HepG2 (cell line): ENCODE results near the gene ATP5F1E. TPM values are rescaled to one million over a fixed set of nuclear protein-coding genes. Genes with fewer than 3 reads are reported as not detected.
A peak's percentile ranks its signal among the peaks of the same experiment; 100 is the strongest.

Experiments
- AHDC1 ChIP-seq: sonication (generic); formaldehyde crosslinking; IDR thresholded peaks from 2 replicates; pipeline ENCODE4 v1.5.1; 2020; ENCODE audit warnings: mild to moderate bottlenecking, missing genetic modification reagents, borderline replicate concordance
- ARID4A ChIP-seq: sonication (generic); formaldehyde crosslinking; IDR thresholded peaks from 2 replicates; pipeline ENCODE4 v1.5.0; 2020; ENCODE audit warnings: mild to moderate bottlenecking, missing genetic modification reagents, borderline replicate concordance
- CTCF ChIP-seq: sonication (generic); formaldehyde crosslinking; IDR thresholded peaks from 2 replicates; pipeline ENCODE4 v1.5.0; 2020; ENCODE audit warnings: mild to moderate bottlenecking, missing genetic modification reagents, moderate library complexity
- GTF3A ChIP-seq: sonication (generic); formaldehyde crosslinking; conservative IDR thresholded peaks from 2 replicates; pipeline ENCODE4 v1.4.0; 2020; ENCODE audit warnings: mild to moderate bottlenecking, missing genetic modification reagents
- HNF4G ChIP-seq, 2 experiments: sonication (generic) in 1 of 2; formaldehyde crosslinking in 1 of 2; IDR thresholded peaks; 2 replicates each; pipeline versions ENCODE4 v1.4.0 to v1.6.1; 2011 to 2020; ENCODE audit warnings: borderline replicate concordance in 2 of 2, low read depth in 2 of 2, mild to moderate bottlenecking in 2 of 2, low read length in 1 of 2, missing genetic modification reagents in 1 of 2, moderate library complexity in 1 of 2
- HNRNPK ChIP-seq: fragments of 200-400 bp; formaldehyde crosslinking; IDR thresholded peaks from 2 replicates; pipeline ENCODE4 v1.6.1; 2018; ENCODE audit warnings: low read length, low read depth, moderate library complexity, mild to moderate bottlenecking; ENCODE audit not compliant: poor library complexity, severe bottlenecking
- MED1 ChIP-seq: sonication (generic); formaldehyde crosslinking; IDR thresholded peaks from 2 replicates; pipeline ENCODE4 v1.4.0; 2020; ENCODE audit warnings: missing genetic modification reagents
- PHB2 ChIP-seq: fragments of 450-650 bp; IDR thresholded peaks from 2 replicates; pipeline ENCODE4 v1.6.1; 2018; ENCODE audit not compliant: partially characterized antibody
- RNF2 ChIP-seq: fragments of 450-650 bp; conservative IDR thresholded peaks from 2 replicates; pipeline ENCODE4 v1.6.1; 2016; ENCODE audit warnings: low read depth
- SPEN ChIP-seq: sonication (generic); formaldehyde crosslinking; IDR thresholded peaks from 2 replicates; pipeline ENCODE4 v1.5.1; 2020; ENCODE audit warnings: low read depth, mild to moderate bottlenecking, missing genetic modification reagents
- TARDBP ChIP-seq: sonication (generic); formaldehyde crosslinking; IDR thresholded peaks from 2 replicates; pipeline ENCODE4 v1.8.0; 2022; ENCODE audit warnings: mild to moderate bottlenecking, missing genetic modification reagents
- ZBTB14 ChIP-seq: sonication (generic); formaldehyde crosslinking; IDR thresholded peaks from 2 replicates; pipeline ENCODE4 v1.4.0; 2020; ENCODE audit warnings: missing genetic modification reagents
- ZFP41 ChIP-seq: sonication (generic); formaldehyde crosslinking; IDR thresholded peaks from 2 replicates; pipeline ENCODE4 v1.4.0; 2020; ENCODE audit warnings: mild to moderate bottlenecking, missing genetic modification reagents, borderline replicate concordance
- ZNF138 ChIP-seq: sonication (generic); formaldehyde crosslinking; IDR thresholded peaks from 2 replicates; pipeline ENCODE4 v1.5.0; 2020; ENCODE audit warnings: mild to moderate bottlenecking, low read depth, missing genetic modification reagents
- ZNF180 ChIP-seq: sonication (generic); formaldehyde crosslinking; IDR thresholded peaks from 2 replicates; pipeline ENCODE4 v1.4.0; 2020; ENCODE audit warnings: low read depth, missing genetic modification reagents, borderline replicate concordance
- ZNF432 ChIP-seq: sonication (generic); formaldehyde crosslinking; IDR thresholded peaks from 2 replicates; pipeline ENCODE4 v1.5.0; 2020; ENCODE audit warnings: missing genetic modification reagents, mild to moderate bottlenecking, borderline replicate concordance
- ZNF619 ChIP-seq: sonication (generic); formaldehyde crosslinking; IDR thresholded peaks from 2 replicates; pipeline ENCODE4 v1.4.0; 2020; ENCODE audit warnings: mild to moderate bottlenecking, missing genetic modification reagents
- polyA plus RNA-seq, 8 experiments: library from polyadenylated mRNA; depleted of rRNA in 3 of 8; stranded (reverse) in 7 of 8; unstranded in 1 of 8; fragments of >200 nt; fragmentation: Illumina TruSeq in 4 of 8; extraction: Trizol in 4 of 8; gene quantifications; 2 replicates each; pipeline versions ENCODE4 v1.2.1 to v1.2.3, GENCODE V29; 2011 to 2016; ENCODE audit warnings: low read depth in 4 of 8, missing spikeins in 1 of 8, mixed read lengths in 1 of 8; ENCODE audit not compliant: insufficient read depth in 1 of 8
- total RNA-seq, 5 experiments: library from RNA; depleted of rRNA; stranded (reverse); fragments of >200 nt; fragmentation: Illumina TruSeq; extraction: Trizol; gene quantifications; 2 replicates each; pipeline ENCODE4 v1.2.3, GENCODE V29; 2016; ENCODE audit warnings: low read depth in 1 of 5

Gene ATP5F1E
- total and polyA plus RNA-seq, 2 of the 13 experiments (the other 11 are each of a cell fraction or from before 2014, with no cell fraction given) = 121 to 134 TPM

GRCh38 chr20:59032713-59033059 lies 551 bp upstream of the ATP5F1E start (continued):
- no peak for TF ChIP-seq AHDC1
- no peak for TF ChIP-seq ZNF432
- TF ChIP-seq MED1 (CRISPR knock-in tag) = no peak
- TF ChIP-seq ZNF180 = no peak
- no peak for TF ChIP-seq ZFP41 (CRISPR knock-in tag)
- TF ChIP-seq SPEN = no peak
- TF ChIP-seq RNF2 = peak; percentile 85; the same call in 1 of the 2 replicates
- no peak for TF ChIP-seq ZNF619 (CRISPR knock-in tag)
- TF ChIP-seq HNRNPK = no peak
- TF ChIP-seq PHB2 = no peak
- no peak for TF ChIP-seq ZNF138 (CRISPR knock-in tag)
- no peak for TF ChIP-seq GTF3A
- TF ChIP-seq CTCF (CRISPR knock-in tag) = peak; percentile 18
- no peak; the same call in 1 of the 2 replicates for TF ChIP-seq ARID4A
- TF ChIP-seq ZBTB14 (CRISPR knock-in tag) = no peak
- TF ChIP-seq TARDBP = no peak
- TF ChIP-seq HNF4G (IDR thresholded peaks at IDR 0.05; ENCODE audit: borderline replicate concordance, low read depth, low read length) = no peak
- TF ChIP-seq HNF4G (CRISPR knock-in tag; IDR thresholded peaks at IDR 0.05; ENCODE audit: borderline replicate concordance, low read depth) = no peak
